Measurements from ENCODE around the gene LRRC49.

LRRC49 gene

GRCh38 chr15:71049706-71050422, 157.2 kb downstream of the LRRC49 start:
- no peak overlapping the region for H3K27ac Mint-ChIP-seq
- no peaks in the 10 kb centered on the region for H3K9me3 Mint-ChIP-seq
- intact Hi-C loops (cut with micrococcal nuclease) = no loop called here
- no peaks in the 10 kb centered on the region for H3K27me3 Mint-ChIP-seq
- H3K4me1 Mint-ChIP-seq (ENCODE audit: low read depth) = no peaks in the 10 kb centered on the region
- no peak overlapping the region for H3K4me3 Mint-ChIP-seq
- H3K36me3 Mint-ChIP-seq (ENCODE audit: low read depth) = no peaks in the 10 kb centered on the region

GRCh38 chr15:71050461-71050860, 157.8 kb downstream of the LRRC49 start:
- H3K4me3 Mint-ChIP-seq = no peak overlapping the region
- no peaks in the 10 kb centered on the region for H3K36me3 Mint-ChIP-seq (ENCODE audit: low read depth)
- no peaks in the 10 kb centered on the region for H3K4me1 Mint-ChIP-seq (ENCODE audit: low read depth)
- H3K9me3 Mint-ChIP-seq = no peaks in the 10 kb centered on the region
- intact Hi-C loops (cut with micrococcal nuclease) = no loop called here
- H3K27me3 Mint-ChIP-seq = no peaks in the 10 kb centered on the region
- H3K27ac Mint-ChIP-seq = no peak overlapping the region

- Mint-ChIP-seq H3K4me3 (no peak overlapping the region), H3K9me3 (no peaks in the 10 kb centered on the region), H3K4me1 (ENCODE audit: low read depth) (no peaks in the 10 kb centered on the region), H3K36me3 (ENCODE audit: low read depth) (no peaks in the 10 kb centered on the region), H3K27ac (no peak overlapping the region), H3K27me3 (no peaks in the 10 kb centered on the region)
- intact Hi-C loops (cut with micrococcal nuclease) = no loop called here
Measured at GRCh38 chr15:71051539-71051938, 158.9 kb downstream of the LRRC49 start.

- Mint-ChIP-seq H3K4me1 (ENCODE audit: low read depth) (no peaks in the 10 kb centered on the region), H3K27ac (no peak overlapping the region), H3K27me3 (no peaks in the 10 kb centered on the region), H3K4me3 (no peak overlapping the region), H3K36me3 (ENCODE audit: low read depth) (no peaks in the 10 kb centered on the region), H3K9me3 (no peaks in the 10 kb centered on the region)
- intact Hi-C loops (cut with micrococcal nuclease) = no loop called here
Measured at GRCh38 chr15:71052356-71052755, 159.7 kb downstream of the LRRC49 start.

- intact Hi-C loops (cut with micrococcal nuclease) = no loop called here
- Mint-ChIP-seq H3K4me3 (no peak overlapping the region), H3K36me3 (ENCODE audit: low read depth) (no peaks in the 10 kb centered on the region)
Measured at GRCh38 chr15:71054286-71054952, 161.8 kb downstream of the LRRC49 start.

GRCh38 chr15:71055461-71055860, 162.8 kb downstream of the LRRC49 start:
- H3K9me3 Mint-ChIP-seq = no peaks in the 10 kb centered on the region
- intact Hi-C loops (cut with micrococcal nuclease) = no loop called here
- H3K4me3 Mint-ChIP-seq = no peak overlapping the region
- H3K4me1 Mint-ChIP-seq (ENCODE audit: low read depth) = no peaks in the 10 kb centered on the region
- H3K36me3 Mint-ChIP-seq (ENCODE audit: low read depth) = no peaks in the 10 kb centered on the region
- H3K27me3 Mint-ChIP-seq = no peaks in the 10 kb centered on the region
- no peak overlapping the region for H3K27ac Mint-ChIP-seq

More at GRCh38 chr15:71054286-71054952, 161.8 kb downstream of the LRRC49 start:
- Mint-ChIP-seq H3K27ac (no peak overlapping the region), H3K9me3 (no peaks in the 10 kb centered on the region), H3K27me3 (no peaks in the 10 kb centered on the region), H3K4me1 (ENCODE audit: low read depth) (no peaks in the 10 kb centered on the region)

- Mint-ChIP-seq H3K27ac (no peak overlapping the region), H3K4me3 (no peak overlapping the region), H3K36me3 (ENCODE audit: low read depth) (no peaks in the 10 kb centered on the region), H3K27me3 (no peaks in the 10 kb centered on the region), H3K9me3 (no peaks in the 10 kb centered on the region), H3K4me1 (ENCODE audit: low read depth) (no peaks in the 10 kb centered on the region)
- intact Hi-C loops (cut with micrococcal nuclease) = no loop called here
Measured at GRCh38 chr15:71056111-71056510, 163.5 kb downstream of the LRRC49 start.

DNA sequence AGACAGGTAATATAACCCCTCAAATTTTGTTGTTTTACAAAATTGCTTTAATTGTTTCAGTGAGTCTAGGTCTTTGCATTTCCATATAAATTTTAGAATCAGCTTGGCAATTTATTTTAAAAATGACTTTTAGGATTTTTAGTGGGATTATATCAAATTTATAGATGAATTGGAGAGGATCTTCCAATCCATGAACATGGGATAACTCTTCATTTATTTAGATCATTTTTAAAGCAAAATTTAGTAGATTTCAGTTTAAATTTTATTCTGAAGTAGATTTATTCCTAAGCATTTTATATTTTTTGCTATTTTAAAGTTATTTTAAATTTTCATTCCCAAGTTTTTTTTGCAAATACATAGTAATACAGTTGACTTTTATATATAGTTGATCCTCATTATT, 164.5 kb downstream of the LRRC49 start:
- Mint-ChIP-seq H3K4me3 (no peak overlapping the region), H3K27ac (no peak overlapping the region), H3K9me3 (no peaks in the 10 kb centered on the region), H3K36me3 (ENCODE audit: low read depth) (no peaks in the 10 kb centered on the region), H3K27me3 (no peaks in the 10 kb centered on the region), H3K4me1 (ENCODE audit: low read depth) (no peaks in the 10 kb centered on the region)
- intact Hi-C loops (cut with micrococcal nuclease) = no loop called here

DNA sequence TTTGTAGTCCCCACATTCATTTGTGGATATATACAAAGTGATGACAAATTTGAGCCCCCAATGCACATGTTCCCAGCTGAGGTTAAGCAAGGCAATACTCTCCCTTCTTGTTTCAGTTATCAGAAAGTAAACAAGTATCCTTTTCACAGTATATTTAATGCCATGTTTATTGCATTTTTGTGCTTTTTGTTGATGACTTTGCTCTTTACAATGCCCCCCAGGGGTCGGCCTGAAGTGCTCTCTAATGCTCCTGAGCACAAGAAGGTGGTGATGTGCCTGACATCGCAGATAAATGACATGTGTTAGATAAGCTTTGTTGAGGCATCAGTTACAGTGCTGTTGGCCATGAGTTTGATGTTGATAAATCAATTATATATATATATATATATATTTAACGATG, 165.0 kb downstream of the LRRC49 start:
- intact Hi-C loops (cut with micrococcal nuclease) = no loop called here
- no peak overlapping the region for H3K4me3 Mint-ChIP-seq
- H3K9me3 Mint-ChIP-seq = no peaks in the 10 kb centered on the region
- no peaks in the 10 kb centered on the region for H3K4me1 Mint-ChIP-seq (ENCODE audit: low read depth)
- no peaks in the 10 kb centered on the region for H3K27me3 Mint-ChIP-seq
- no peaks in the 10 kb centered on the region for H3K36me3 Mint-ChIP-seq (ENCODE audit: low read depth)
- H3K27ac Mint-ChIP-seq = no peak overlapping the region

DNA sequence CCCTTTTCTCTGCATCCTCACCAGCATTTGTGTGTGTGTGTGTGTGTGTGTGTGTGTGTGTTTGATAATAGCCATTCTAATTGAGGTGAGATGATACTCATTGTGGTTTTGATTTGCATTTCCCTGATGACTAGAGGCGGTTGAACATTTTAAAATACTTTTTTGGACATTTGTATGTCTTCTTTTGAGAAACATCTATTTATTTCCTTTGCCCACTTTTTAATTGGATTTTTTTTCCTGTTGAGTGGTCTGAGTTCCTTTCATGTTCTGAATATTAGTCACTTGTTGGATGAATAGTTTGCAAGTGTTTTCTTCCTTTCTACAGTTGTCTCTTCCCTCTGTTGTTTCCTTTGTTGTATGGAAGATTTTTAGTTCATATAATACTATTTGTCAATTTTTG, 168.4 kb downstream of the LRRC49 start:
- intact Hi-C loops (cut with micrococcal nuclease) = no loop called here
- H3K4me3 Mint-ChIP-seq = no peak overlapping the region
- H3K4me1 Mint-ChIP-seq (ENCODE audit: low read depth) = no peaks in the 10 kb centered on the region
- H3K36me3 Mint-ChIP-seq (ENCODE audit: low read depth) = no peaks in the 10 kb centered on the region
- no peaks in the 10 kb centered on the region for H3K27me3 Mint-ChIP-seq
- no peaks in the 10 kb centered on the region for H3K9me3 Mint-ChIP-seq
- no peak overlapping the region for H3K27ac Mint-ChIP-seq

GRCh38 chr15:71066983-71067382, 174.4 kb downstream of the LRRC49 start:
- intact Hi-C loops (cut with micrococcal nuclease) = no loop called here
- no peak overlapping the region for H3K4me3 Mint-ChIP-seq
- H3K27ac Mint-ChIP-seq = no peak overlapping the region
- no peaks in the 10 kb centered on the region for H3K4me1 Mint-ChIP-seq (ENCODE audit: low read depth)
- no peaks in the 10 kb centered on the region for H3K27me3 Mint-ChIP-seq
- no peaks in the 10 kb centered on the region for H3K9me3 Mint-ChIP-seq
- no peaks in the 10 kb centered on the region for H3K36me3 Mint-ChIP-seq (ENCODE audit: low read depth)

- Mint-ChIP-seq H3K4me1 (ENCODE audit: low read depth) (no peaks in the 10 kb centered on the region), H3K9me3 (no peaks in the 10 kb centered on the region), H3K36me3 (ENCODE audit: low read depth) (no peaks in the 10 kb centered on the region), H3K27ac (no peak overlapping the region), H3K27me3 (no peaks in the 10 kb centered on the region), H3K4me3 (no peak overlapping the region)
- intact Hi-C loops (cut with micrococcal nuclease) = no loop called here
Measured at GRCh38 chr15:71069693-71070092, 177.1 kb downstream of the LRRC49 start.

GRCh38 chr15:71071529-71071928, 178.9 kb downstream of the LRRC49 start:
- no peak overlapping the region for H3K4me3 Mint-ChIP-seq
- no peaks in the 10 kb centered on the region for H3K36me3 Mint-ChIP-seq (ENCODE audit: low read depth)
- intact Hi-C loops (cut with micrococcal nuclease) = no loop called here
- peaks cover 3% of the 10 kb centered on the region for H3K27me3 Mint-ChIP-seq
- no peak overlapping the region for H3K27ac Mint-ChIP-seq
- H3K9me3 Mint-ChIP-seq = no peaks in the 10 kb centered on the region
- no peaks in the 10 kb centered on the region for H3K4me1 Mint-ChIP-seq (ENCODE audit: low read depth)

DNA sequence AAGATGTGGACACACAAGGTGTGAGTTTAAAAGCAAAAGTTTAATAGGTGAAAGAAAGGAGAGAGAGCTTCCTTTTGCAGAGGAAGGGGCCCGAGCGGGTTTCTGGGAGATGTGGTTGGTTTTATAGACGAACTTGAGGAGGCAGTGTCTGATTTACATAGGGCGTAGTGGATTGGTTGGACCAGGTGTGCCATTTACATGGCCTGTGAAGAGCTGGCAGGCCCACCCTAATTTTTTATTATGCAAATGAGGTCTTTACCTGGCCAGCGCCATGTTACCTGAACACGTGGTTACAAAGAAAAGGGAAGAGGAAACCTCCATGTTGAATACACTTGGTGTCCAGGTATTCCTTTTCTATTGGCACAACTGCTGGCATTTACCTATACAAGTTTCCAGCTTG, 179.8 kb downstream of the LRRC49 start:
- intact Hi-C loops (cut with micrococcal nuclease) = no loop called here
- Mint-ChIP-seq H3K27me3 (peaks cover 3% of the 10 kb centered on the region), H3K9me3 (no peaks in the 10 kb centered on the region), H3K36me3 (ENCODE audit: low read depth) (no peaks in the 10 kb centered on the region), H3K4me3 (no peak overlapping the region), H3K4me1 (ENCODE audit: low read depth) (no peaks in the 10 kb centered on the region), H3K27ac (no peak overlapping the region)
